LHCN-M2 (cell line): ENCODE data around the gene RAB10. TPM values are rescaled to one million over a fixed set of nuclear protein-coding genes. Genes with fewer than 3 reads are reported as not detected.
"Not testable (repeated sequence)": the region's sequence is repeated elsewhere in the genome, so short reads cannot be mapped to it uniquely, and the experiment has no call there.

Source experiments
- DNase-seq: peaks from one replicate; pipeline ENCODE4 v3.0.0-alpha.2; 2012; ENCODE audit warnings: low read depth
- total RNA-seq: library from RNA; depleted of rRNA; stranded (reverse); fragments of >200 nt; gene quantifications from 2 replicates; pipeline ENCODE4 v1.2.3, GENCODE V29; 2014

RAB10 gene
- total RNA-seq, 1 experiment from 2014 or later = 124 TPM

DNA sequence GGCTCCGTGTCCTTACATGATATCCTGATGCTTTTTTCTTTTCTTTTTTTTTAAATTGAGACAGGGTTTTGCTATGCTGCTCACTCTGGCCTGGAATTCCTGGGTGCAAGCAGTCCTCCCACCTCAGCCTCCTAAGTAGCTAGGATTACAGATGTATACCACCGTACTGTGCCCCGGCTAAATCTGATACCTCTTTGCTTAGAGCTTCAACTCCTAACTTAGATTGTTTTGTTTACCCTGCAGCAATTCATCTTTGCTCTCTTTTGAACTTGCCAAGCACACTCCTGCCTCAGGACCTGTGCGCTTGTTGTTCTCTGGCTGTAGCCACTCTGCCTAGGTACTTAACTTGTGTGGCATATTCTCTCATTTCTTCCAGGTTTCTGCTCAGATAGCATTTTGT lies 24.5 kb downstream of the RAB10 start:
- no peak for DNase-seq

DNA sequence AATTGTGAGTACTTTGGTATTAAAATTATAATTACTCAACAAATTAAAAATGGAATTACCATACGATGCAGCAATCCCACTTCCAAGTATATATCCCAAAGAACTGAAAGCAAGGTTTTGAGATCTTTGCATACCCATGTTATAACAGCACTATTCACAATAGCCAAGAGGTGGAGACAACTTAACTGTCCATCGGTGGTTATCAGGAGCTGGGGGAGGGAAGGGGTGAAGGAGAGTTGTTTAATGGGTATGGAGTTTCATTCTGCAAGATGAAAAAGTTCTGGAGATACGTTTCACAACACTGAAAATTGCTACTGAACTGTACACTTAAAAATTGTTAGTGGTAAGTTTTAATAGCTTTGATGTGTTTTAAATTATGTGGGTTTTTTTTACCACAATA lies 25.7 kb downstream of the RAB10 start:
- DNase-seq = no peak

DNA sequence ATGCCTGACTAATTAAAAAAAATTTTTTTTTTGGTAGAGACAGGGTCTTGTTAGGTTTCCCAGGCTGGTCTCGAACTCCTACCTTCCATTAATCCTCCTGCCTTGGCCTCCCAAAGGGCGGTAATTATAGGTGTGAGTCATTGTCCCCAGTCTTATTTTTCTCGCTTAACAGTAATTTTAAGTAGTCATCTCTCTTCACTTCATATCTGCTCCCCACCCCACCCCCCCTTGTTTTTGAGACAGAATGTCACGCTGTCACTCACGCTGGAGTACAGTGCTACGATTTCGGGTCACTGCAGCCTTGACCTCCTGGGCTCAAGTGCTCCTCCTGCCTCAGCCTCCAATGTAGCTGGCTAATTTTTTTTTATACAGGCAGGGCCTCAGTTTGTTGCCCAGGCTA lies 27.7 kb downstream of the RAB10 start:
- no peak for DNase-seq

DNA sequence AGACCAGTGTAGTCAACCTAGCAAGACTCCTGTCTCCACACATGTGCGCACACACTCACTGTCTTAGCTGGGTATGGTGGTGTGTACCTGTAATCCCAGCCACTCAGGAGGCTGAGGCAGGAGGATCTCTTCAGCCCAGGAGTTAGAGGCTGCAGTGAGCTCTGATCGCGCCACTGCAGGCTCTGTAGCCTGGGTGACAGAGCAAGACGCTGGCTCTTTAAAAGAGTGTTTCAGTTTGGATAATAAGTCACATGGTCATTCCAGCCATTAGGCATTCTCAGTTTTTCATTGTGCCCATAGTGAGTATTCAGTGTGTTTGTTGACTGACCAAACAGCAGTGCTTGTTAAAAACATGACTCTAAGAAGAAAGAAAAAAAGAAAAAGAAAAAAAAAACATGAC lies 31.0 kb downstream of the RAB10 start:
- DNase-seq = no peak

DNA sequence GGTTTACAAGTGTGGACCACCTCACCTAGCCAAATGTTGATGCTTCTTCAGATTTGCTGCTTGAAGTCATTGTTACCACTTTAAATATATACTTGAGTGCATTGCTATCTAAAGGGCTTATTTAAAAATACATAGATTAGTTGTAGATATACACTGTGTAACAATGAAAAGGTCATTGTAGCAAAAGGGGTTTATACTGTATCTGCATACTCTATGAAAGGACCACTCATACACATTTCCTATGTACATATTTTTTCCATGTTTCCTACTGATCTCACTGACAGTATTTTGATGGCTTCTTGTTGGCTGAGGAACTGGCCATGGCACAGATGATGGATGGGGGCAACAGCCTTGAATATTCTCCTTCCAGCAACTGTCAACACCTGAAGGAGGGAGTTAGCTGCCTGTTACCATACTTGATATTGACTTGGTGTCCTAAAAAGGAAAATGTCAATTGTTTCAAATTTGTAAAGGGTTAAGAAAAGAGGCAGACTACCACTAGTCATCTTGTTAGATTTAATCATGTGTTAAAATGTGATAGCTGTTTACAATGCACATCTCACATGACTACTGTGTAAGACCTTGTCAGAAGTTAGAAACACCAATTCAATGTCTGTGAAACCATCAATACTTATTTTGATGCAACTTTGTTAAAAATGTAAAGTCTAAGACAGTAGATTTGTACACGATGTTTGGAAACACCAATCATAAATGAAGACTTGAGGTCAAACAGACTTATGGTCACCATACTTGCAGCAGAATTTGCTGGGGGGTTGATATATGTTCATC lies 33.5 kb downstream of the RAB10 start:
- DNase-seq = no peak

DNA sequence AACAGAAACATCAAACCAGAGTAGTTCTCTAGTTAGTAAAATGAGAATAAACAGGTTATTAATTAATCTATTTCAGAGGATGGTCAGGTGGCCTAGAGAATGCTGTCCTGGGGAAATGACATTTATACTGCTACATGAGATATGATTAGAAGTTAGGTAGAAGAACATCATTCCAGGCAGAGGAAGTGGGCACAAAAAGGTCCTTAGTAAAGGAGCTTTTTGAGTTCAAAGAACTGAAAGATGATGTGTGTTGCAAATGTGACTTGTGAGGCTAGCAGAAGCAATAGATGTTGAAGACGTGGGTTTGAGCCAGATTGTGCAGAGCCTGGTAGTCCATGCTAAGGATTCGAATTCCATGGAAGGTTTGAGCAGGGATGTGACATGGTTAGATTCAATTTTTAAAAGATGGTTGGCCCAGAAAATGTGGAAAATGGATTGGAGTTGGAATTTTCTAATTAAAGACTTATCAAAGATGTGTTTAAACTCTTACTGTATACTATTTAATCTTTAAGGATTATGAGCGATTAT lies 34.2 kb downstream of the RAB10 start:
- no peak for DNase-seq

DNA sequence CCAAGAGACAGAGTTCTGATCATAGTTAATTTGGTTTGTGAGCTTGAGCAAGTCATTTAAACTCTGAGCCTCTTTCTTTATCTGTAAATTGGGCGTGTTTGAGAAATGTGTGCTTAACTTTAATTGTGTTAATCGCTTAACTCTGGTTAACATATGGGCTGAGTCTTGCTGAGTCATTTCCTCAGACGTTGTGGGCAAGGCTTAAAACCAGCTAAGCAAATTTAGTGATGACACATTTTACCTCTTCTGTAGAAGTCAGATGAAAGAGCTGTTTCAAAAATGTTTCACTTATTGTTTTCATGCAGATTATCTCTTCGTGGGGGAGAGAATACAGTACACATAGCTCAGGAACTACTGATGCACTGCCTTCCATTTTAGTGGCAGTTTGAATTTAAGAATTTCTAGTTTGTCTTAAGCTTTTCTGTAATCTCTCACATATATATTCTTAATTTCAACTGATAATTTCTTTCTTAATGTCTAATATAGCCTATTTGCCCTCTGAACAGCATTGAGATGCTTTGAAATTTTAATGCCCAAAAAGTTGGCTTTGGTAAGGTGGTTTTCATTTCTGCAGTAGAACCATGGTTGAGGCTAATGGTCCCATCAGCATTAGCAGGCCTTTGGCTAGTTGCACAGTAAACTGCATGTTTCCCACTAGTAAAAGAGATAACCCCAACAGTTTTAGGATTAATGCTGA lies 34.9 kb downstream of the RAB10 start:
- DNase-seq = peak; percentile 82

DNA sequence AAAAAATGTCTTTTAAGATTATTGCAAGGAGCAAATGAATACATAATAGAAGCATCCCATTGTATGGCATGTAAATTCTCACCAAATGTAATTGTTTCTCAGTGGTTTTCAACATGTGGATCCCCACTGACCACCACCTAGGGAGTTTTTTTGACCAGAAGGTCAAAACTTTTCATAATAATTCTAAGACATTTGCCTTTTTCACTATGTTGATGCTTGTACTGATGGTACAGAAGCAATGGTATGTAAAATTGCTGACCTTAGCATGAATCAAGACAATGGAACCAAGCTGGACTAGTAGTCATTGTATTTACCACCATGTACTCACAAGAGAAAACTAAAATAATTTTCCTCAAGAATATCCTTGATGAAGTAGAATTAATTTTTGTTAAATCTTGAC lies 36.8 kb downstream of the RAB10 start:
- no peak for DNase-seq

DNA sequence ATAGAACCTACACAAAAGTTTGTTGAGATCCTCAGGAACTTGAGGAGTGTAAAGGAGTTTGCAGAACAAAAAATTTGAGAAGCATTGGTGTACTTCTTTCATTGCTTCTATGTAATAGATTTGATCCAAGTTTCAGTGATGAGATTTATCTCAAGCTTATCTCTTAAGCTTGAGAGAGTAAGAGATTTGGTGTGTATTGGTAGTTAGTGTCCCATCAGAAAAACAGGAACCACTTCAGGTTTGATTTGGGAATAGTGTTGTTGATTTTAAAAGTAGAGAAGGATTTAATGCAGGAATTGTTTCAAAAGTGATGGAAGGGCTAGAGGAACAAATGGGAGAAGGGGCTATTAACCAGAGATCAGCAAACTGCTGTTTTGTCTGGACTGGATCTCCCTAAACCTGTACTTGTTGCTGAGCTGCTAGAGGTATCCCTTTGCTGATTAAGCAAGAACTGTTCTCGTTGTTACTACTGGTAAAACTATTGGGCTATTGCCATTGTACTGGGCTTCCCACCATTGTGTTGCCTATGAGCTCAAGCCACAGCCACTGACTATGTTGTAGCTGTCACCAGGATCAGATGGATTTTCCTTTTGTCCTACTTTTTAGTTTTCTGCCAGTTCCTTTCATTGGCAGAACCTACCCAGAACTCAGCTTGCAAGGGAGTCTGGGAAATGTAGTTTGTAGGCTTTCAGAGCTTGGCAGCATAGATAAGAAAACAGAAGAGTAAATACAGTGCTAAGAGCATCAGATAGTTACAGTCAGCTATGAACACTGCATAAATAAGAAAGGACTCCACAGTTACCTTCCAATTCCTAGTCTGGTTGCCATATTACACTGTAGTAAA lies 39.3 kb downstream of the RAB10 start:
- no peak for DNase-seq

DNA sequence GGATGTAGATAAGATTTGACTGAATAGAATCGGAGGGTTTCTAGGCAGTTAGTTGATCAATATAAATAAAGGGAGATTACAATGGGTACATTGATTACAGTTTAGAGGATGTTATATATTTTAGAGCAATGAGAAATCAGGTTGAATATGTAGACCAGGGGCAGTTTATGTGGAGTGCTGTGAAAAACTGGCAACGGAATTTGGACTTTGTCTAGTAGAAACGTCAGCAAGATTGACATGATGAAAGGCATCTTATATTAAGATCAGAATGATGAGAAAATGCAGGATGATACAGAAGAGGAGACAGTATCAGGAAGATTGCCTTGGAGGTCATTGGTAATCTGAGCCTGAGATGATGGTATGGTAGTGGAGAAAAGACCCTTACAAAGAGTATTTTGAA lies 39.9 kb downstream of the RAB10 start:
- no peak for DNase-seq

DNA sequence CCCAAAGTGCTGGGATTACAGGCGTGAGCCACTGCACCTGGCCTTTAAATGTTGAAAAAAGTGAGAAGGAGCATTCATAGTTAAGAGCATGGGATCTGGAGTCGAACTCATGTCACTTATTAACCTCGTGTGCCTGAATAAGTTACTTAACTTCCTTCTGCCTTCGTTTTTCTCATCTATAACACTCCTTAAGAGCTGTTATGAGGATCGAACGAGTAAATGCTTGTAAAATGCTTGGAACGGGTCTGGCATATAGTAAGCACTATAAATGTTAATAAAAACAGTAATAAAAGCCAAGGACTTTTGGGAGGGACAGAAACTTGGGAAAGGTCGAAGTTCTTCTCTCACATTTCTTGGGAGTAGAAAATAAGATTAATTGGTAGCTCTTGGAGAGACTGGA lies 40.8 kb downstream of the RAB10 start:
- no peak for DNase-seq

DNA sequence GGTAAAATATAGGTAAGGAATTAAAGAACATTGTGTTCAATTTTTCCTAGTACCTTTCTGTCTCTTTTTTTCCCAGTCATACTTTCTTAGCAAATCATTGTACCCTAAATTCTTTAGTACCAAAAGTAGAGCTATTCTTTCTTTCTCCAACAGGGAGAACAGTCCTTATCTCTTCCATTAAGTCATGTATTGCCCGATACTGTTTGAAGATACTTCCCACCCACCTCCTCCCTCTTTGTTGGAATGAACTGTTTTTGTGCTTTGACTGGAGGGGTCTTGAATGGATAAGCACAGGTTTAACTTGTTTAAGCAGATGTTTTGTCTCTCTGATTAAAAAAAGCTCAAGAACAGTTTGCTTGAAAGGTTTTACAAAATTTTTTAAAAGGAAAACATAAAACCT lies 41.3 kb downstream of the RAB10 start:
- DNase-seq = no peak

DNA sequence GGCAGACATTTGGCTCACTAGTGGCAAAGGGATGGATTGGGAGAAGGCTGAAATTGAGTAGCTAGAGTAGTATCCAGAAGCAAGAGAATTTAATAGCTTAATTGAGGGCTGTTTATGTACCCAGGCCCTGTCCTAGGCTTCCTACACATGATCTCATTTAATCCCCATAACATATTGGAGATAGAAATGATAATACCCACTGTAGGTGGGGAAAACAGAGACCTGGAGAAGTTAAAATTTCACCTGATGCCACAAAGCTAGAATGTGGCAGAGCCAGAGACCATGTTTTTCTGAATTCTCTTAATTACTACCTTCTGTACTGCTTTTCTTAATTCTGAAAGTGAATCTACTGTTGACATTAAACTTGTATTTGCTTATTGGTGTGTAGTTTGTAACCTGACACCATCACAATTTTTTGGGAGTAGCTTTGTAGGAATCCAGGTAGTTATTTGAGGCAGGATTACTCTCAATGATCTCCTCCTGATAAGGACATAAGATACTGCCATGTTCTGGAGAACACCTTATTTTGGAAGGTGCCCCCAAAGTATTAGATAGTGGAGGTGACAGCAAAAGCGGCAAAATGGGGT lies 42.2 kb downstream of the RAB10 start:
- no peak for DNase-seq

DNA sequence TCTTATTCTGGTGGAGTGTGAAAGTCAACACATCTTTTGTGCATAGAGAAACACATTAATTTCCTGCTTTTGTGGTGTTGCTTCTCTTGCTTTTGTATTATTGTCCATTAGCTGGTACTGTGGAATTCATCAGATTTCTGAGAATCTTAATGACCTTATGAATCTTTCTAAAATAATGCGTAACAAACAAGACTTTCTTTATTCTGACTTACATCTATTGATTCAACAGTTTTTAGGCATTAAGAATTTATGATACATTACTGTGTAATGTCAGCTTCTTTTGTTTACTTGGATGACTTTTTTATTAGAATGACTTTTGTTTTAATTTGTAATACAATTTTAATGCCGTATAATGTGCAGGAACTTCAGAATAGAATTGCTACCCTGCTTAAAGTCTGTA lies 43.4 kb downstream of the RAB10 start:
- no peak for DNase-seq

DNA sequence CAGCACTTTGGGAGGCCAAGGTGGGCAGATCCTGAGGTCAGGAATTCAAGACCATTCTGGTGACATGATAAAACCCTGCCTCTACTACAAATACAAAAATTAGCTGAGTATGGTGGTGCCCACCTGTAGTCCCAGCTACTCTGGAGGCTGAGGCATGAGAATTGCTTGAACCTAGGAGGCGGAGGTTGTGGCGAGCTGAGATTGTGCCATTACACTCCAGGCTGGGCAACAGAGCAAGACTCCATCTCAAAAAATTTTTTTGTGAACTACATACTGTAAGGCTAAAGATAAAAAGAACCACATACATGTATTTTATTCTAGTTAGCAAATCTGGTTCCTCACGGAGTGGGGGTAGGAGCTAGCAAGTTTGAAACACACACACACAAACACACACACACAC lies 45.1 kb downstream of the RAB10 start:
- no peak for DNase-seq

DNA sequence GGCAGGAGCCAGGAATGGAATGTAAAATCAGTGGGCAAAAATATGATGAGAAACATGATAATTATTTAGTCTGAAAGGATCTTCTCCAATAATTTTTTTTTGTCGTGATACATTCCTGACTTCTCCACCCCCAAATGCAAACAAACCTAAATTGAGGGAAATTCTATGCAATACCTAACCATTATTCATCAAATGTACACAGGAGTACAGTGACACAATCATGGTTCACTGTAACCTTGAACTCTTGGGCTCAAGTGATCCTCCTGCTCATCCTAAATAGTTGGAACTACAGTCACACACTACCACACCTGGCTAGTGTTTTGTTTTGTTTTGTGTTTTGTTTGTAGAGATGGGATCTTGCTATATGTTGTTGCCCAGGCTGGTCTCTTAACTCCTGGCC lies 46.5 kb downstream of the RAB10 start:
- no peak for DNase-seq

DNA sequence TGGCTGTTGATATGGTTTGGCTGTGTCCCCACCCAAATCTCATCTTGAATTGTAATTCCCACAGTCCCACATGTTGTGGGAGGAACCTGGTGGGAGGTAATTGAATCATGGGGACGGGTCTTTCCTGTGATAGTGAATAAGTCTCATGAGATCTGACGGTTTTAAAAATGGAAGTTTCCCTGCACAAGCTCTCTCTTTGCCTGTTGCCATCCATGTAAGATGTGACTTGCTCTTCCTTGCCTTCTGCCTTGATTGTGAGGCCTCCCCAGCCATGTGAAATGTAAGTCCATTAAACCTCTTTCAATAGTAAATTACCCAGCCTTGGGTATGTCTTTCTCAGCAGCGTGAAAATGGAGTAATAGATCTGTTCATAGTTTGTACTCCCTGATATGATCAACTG lies 47.0 kb downstream of the RAB10 start:
- not testable (repeated sequence) for DNase-seq

DNA sequence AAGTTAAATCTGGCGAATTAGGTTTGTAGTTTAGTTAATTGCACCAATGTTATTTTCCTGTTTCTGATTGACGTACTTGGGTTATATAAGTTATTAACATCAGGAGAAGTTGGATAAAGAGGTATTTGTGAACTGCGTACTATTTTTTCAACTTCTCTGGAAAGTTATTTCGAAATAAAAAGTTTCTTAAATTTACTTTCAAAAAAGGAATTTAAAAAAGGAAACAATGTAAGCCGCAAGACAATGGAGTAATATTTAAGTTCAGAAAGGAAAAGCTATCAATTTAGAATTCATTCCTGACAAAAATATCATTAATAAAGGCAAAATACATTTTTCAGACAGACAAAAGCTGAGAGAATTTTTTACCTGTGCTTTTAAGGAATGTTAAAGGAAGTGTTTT lies 47.7 kb downstream of the RAB10 start:
- DNase-seq = no peak

DNA sequence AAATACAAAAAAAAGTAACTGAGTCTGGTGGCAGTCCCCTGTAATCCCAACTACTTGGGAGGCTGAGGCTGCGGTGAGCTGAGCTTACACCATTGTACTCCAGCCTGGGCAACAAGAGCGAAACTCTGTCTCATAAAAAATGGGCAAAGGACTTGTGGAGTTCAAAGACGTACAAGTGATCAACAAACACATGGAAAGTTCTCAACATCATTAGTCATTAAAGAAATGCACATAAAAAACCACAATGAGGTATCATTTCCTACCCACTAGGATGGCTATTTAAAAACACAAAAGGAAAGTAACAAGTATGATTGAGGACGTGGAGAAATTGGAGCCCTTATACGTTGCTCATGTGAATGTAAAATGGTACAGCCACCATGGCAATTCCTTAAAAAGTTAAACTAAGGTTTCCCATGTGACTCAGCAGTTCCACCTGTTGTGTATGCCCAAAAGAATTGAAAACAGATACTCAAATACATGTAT lies 52.3 kb downstream of the RAB10 start:
- peak; percentile 90 for DNase-seq

DNA sequence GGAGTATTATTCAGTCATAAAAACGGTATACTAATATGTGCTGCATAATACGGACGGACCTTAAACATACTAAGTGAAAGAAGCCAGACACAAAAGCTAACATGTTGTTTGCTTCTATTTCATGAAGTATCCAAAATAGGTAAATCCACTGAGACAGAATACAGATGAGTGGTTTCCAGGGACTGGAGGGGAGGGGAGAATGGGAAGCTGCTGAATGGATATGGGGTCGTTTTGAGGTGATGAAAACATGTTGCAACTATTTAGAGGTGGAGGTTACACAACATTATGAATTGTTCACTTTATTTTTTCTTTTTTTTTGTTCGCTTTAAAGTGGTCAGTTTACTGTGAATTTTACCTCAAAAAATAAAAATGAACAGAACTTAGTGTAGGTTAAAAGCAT lies 52.9 kb downstream of the RAB10 start:
- no peak for DNase-seq

DNA sequence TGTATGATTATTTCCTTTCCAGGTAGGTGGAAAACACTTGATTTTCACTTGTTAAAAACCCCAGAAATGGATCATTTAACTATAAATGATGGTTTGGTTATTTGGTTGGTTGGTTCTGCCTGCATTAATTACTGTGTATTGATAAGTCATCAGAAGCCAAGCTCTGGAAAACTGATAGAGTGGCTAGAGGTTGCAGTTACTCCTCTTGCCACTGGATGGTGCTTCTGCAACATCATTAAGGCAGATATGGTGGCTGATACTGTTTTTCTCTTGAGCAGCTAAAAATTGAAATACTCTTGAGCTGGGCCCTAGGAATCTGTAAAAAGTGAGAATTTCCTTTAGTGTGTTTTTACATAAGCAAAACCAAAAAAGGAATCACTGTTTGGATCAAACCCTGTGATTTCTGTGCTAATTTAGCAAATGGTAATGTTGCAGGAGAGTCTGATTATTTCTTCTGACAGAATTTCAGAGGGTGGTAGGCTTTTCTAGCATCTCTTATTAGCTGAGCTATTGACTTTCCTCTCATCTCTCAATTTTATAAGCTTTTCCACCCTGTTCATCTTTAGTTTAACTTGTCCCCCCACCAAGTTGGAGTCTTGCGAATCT lies 54.3 kb downstream of the RAB10 start:
- DNase-seq = peak; percentile 17
